ENCODE measurements around the gene ITGB5.

DNA sequence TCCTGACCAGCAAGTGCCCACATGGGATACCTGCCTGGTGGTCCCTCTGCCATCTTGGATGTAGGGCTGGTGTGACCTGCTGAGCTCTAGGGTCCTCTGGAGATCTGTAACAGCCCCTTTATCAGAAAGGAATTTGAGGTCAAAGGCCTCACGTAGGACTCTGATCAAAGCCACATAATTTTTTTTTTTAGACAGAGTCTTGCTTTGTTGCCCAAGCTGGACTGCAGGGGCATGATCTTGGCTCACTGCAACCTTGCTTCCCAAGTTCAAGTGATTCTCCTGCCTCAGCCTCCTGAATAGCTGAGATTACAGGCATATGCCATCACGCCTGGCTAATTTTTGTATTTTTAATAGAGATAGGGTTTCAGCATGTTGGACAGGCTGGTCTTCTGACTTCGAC, 9.5 kb downstream of the ITGB5 start:
- TF ChIP-seq, protein P1, sequence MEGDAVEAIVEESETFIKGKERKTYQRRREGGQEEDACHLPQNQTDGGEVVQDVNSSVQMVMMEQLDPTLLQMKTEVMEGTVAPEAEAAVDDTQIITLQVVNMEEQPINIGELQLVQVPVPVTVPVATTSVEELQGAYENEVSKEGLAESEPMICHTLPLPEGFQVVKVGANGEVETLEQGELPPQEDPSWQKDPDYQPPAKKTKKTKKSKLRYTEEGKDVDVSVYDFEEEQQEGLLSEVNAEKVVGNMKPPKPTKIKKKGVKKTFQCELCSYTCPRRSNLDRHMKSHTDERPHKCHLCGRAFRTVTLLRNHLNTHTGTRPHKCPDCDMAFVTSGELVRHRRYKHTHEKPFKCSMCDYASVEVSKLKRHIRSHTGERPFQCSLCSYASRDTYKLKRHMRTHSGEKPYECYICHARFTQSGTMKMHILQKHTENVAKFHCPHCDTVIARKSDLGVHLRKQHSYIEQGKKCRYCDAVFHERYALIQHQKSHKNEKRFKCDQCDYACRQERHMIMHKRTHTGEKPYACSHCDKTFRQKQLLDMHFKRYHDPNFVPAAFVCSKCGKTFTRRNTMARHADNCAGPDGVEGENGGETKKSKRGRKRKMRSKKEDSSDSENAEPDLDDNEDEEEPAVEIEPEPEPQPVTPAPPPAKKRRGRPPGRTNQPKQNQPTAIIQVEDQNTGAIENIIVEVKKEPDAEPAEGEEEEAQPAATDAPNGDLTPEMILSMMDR (IDR thresholded peaks at IDR 0.05), result no peak
- TF ChIP-seq POLR2A (IDR thresholded peaks at IDR 0.05) (no peak), EP300 (IDR thresholded peaks at IDR 0.05) (no peak)

Data from suprapubic skin (tissue), 3 donors.